Activated naive CD4-positive, alpha-beta T cell treated with Interleukin-2 at 50 U/mL for 16 hours (primary cell): Measurements from ENCODE around the gene PIP5K1C.
"Not testable (repeated sequence)": the region's sequence is repeated elsewhere in the genome, so short reads cannot be mapped to it uniquely, and the experiment has no call there.

Source experiments
- DNase-seq: peaks from one replicate; pipeline ENCODE4 v3.0.0-alpha.2; 2020

PIP5K1C gene

DNA sequence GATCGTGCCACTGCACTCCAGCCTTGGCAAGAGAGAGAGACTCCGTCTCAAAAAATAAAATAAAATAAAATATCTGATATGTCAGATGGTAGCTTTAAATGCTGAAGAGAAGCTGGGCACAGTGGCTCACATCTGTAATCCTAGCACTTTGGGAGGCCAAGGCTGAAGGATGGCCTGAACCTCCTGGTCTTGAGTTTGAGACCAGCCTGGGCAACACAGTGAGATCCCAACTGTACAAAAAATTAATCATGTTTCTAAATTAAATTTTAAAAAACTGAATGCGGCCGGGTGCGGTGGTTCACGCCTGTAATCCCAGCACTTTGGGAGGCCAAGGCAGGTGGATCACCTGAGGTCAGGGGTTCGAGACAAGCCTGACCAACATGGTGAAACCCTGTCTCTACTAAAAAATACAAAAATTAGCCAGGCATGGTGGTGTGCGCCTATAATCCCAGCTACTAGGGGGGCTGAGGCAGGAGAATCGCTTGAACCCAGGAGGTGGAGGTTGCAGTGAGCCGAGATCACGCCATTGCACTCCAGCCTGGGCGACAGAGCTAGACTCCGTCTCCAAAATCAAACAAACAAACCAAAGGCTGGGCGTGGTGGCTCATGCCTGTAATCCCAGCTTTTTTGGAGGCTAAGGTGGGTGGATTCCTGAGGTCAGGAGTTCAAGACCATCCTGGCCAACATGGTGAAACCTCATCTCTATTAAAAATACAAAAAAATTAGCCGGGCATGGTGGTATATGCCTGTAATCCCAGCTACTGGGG, 116.0 kb downstream of the PIP5K1C start:
- DNase-seq: not testable (repeated sequence)

- DNase-seq: not testable (repeated sequence)
These were observed 118.5 kb downstream of the PIP5K1C start for GRCh38 chr19:3581792-3582191.
